ENCODE measurements around the gene RCC2.

RCC2 gene

DNA sequence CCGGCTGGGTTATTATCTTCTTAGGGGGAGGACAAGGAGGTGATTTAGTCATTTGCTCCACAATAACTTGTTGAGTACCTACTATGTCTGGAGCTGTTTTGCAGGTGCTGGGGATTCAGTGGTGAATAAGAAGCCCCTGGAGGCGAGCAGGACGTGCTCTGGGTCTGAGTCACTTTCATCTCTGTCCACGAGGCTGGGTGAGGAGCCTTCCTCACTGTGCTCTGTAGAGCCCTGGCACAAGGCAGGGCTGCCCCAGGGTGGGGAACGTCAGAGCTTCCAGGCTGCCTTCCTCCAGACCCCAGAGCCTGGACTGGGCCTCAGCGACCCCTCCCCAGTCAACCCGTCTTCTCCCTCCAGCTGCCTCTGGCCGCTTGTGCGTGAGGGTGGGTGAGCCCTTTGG, 70.0 kb downstream of the RCC2 start:
- no peak for DNase-seq

DNA sequence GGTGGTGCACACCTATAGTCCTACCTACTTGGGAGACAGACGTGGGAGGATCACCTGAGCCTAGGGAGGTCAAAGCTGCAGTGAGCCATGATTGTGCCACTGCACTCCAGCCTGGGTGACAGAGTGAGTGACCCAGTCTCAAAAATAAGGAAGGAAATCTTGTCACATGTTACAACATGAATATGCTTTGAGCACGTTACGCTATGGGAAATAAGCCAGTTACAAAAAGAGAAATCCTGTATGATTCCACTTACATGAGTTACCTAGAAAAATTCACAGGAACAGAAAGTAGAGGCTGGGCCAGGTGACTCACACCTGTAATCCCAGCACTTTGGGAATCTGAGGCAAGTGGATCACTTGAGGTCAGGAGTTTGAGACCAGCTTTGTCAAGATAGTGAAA, 74.2 kb downstream of the RCC2 start:
- DNase-seq: no peak

DNA sequence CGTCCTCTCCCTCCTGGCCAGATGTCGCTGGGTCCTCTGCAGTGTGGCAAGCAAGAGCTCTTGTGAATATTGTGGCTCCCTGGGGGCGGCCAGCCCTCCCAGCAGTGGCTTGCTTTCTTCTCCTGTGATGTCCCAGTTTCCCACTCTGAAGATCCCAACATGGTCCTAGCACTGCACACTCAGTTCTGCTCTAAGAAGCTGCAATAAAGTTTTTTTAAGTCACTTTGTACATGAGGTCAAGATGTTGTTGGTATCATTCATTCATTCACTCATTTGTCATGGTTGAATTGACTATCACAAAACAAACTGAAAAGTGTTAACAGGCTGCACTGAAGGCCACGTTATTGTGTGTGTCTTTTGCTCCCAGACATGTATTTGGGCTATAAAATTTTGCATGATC, 75.7 kb downstream of the RCC2 start:
- no peak for DNase-seq

DNA sequence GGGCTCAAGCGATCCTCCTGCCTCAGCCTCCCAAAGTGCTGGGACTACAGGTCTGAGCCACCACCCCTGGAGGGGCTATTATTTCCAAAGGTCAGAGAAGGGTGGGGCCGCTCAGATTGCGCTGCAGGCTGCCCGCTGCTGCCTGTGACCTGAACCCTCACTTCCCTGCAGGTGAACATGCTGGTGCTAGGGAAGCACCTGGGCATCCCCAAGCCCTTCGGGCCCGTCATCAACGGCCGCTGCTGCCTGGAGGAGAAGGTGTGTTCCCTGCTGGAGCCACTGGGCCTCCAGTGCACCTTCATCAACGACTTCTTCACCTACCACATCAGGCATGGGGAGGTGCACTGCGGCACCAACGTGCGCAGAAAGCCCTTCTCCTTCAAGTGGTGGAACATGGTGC, 76.1 kb downstream of the RCC2 start:
- no peak for DNase-seq

DNA sequence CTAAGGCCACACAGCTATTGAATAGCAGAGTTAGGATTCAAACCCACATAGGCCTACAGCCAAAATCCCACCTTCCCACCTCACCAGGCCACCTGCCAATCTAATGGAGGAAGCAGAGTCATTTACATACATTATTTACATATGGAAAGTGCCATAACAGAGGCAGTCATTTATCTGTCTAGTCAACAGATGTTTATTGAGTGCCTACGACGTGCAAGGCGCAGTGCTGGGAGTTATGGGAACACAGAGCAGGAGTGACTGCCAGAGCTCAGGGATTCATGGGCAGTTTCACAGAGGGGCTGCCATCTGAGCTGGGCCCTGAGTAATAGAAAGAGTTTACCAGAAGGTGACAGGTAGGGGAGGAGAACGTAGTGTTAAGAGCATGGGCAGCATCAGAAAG, 77.8 kb downstream of the RCC2 start:
- DNase-seq: no peak

DNA sequence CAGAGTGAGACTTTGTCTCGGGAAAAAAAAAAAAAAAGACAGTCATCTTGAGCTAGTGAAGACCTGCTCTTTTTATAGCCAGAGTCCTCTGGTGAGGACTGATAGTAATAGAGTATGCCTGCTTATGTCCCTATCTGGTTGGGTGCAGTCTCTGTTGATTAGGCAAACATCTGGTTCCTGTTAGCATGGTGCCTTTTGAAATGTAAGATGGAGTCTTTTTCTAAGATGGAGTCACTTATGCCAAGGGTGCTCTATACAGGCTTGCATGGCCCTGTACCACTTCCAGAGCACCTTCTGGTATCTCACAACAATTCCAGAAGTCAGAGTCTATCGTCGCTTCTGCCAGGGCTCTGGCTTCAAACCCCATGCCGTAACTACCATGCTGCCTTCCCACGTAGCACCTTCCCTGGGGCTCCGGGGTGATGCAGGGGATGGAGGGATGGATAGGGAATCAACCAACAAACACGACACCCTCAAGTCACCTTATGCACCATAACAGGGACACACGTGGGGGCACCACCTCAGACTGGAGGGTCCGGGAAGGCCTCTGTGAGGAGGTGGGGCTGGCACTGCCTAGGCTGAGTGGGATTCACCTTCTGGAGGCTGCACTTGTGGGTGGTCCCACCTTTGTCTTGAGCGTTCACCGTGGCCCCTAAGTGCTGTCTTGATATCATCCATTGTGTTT, 79.1 kb downstream of the RCC2 start:
- DNase-seq: no peak

DNA sequence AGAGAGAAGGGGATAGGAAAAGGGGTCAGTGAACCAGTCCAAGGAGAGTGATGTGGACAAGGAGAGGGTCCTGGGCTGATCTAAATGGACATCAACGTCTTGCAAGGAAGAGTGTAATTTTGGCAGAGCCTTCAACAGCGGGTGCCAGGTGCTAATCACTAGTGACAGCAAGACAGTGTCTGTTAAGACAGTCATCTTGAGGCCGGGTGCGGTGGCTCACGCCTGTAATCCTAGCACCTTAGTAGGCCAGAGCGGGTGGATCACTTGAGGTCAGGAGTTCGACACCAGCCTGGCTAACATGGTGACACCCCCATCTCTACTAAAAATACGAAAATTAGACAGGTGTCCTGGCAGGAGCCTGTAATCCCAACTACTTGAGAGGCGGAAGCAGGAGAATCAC, 79.7 kb downstream of the RCC2 start:
- DNase-seq: no peak

DNA sequence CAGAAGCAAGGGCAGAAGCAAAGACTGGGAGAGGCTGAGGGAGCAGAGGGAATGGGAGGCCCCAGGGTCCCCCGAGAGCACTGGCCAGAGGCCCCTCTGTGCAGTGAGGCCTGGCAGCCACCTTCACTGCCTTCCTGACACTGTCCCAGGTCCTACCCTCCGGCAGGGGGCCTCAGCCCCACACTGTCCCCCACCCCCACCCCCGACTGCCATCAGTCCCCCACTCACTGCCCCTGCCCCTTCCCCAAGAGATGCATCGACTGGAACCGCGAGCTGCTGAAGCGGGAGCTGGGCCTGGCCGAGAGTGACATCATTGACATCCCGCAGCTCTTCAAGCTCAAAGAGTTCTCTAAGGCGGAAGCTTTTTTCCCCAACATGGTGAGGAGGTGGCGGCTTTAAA, 80.4 kb downstream of the RCC2 start:
- DNase-seq: no peak

DNA sequence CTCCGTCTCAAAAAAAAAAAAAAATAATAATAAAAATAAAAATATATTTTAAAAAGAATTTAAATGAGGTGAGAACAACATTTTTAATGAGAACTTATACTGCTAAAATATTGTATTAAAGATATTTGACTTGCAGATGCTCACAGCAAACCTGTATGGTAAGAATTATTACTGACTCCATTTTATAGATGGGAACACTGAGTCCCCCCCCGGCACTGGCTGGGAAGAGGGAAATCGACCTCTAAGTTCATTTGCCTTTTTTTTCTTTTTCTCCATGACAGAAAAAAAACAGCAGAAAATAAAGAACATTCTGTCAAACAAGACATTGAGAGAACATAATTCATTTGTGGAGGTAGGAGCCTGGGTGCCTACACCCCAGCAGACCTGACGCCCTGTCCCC, 80.9 kb downstream of the RCC2 start:
- no peak for DNase-seq

Data from NCI-H2081 treated with DMSO at 0.1 percent for 48 hours (cell line).